ENCODE measurements around the gene SLC26A9.

Gene SLC26A9

DNA sequence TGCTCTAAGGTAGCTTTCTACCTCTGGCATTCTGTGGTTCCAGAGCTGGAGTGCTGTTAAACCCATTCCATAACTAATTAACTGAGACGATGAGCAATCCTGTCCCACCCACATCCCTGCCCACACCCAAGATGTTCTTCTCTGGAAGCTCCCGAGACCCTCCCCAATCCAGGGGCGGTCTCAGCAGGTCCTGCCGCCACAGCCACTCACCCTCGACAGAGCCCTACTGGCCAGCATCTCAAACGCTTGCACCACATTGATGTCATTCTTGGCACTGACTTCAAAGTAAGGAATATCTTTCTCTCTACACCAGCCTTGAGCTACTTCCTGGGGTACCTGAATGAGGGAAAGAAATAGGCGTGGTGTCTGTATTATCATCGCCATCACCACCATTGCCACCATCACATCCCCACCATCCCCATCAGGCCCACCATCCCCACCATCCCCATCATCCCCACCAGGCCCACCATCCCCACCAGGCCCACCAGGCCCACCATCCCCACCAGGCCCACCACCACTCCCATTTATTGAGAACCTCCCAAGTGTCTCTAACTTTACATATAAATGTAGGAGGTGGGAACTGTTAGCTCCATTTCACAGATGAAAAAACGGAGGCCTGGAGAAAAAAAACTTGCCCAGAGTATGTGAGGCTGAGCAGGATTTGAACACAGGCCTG, 42.2 kb upstream of the SLC26A9 start:
- TF ChIP-seq Cebpa-rat (IDR thresholded peaks at IDR 0.05) = no peak
- Histone ChIP-seq H3K4me2 (0 out of 22 replicates have a peak overlapping the region, but pooled peaks of 1 of the 11 experiments have one; percentile 51), H3K27me3 (no peaks in the 10 kb centered on the region), H3K9ac (0 out of 22 replicates have a peak overlapping the region, but pooled peaks of 1 of the 11 experiments have one; percentile 12), H4K20me1 (peaks cover 0 to 47% (median 0%) of the 10 kb centered on the region in 11 experiments; a peak in 4 of 22 replicates), H3K4me1 (peaks cover 33 to 70% (median 49%) of the 10 kb centered on the region in 10 experiments), H3K4me3 (no peak overlapping the region), H3K36me3 (peaks cover 0 to 85% (median 0%) of the 10 kb centered on the region in 11 experiments; a peak in 6 of 22 replicates), H3K9me3 (replicated peaks in 1 of 11) (no peaks in the 10 kb centered on the region; a peak in 1 of 22 replicates), H3K27ac (0 out of 22 replicates have a peak overlapping the region, but pooled peaks of 1 of the 11 experiments have one; percentile 19)

DNA sequence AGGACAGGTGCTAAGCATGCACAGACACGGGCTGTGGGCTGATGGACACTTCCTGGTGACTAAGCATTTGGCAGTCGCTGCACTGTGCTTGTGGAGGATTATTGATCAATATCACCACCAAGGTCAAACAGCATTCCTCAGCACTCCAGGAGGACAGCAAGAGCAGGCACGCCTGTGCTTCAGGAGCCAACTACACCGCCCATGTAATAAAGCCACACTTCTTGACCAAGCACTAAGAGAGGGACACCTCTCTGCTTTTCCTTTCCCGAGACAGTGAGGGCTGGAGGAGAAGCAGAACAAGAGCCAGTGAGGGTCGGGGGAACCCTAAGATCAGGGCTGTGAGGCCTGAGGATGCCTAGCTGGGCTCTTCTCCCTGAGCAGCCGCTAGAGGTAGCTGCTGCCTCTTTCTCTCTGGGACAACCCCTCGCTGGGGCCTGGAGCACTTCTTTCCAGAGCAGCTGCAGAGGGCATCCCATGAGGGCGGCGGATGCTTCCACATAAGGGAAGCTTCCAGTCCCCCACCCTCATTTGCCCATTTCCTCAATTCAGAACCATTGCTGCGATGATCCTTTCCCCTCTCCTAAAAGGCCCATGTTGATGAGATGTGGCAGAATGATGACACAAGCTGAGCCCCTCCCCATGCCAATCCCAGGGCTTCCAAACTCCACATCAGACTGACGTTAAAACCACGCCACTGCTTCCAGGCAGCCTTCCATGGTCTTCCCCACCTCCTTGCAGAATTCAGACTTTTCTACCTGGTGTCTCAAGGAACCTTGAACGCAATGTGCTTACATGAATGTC, 40.9 kb upstream of the SLC26A9 start:
- H3K4me1 ChIP-seq = peaks cover 39 to 70% (median 51%) of the 10 kb centered on the region in 10 experiments
- peak overlapping the region in 4 of 11 experiments; percentile 4 to 23 (median 15); a peak in 4 of 22 replicates for H3K27ac ChIP-seq
- TF ChIP-seq Cebpa-rat (IDR thresholded peaks at IDR 0.05) = no peak
- H4K20me1 ChIP-seq = peaks cover 0 to 48% (median 0%) of the 10 kb centered on the region in 11 experiments; a peak in 4 of 22 replicates
- H3K4me2 ChIP-seq = peak overlapping the region in 10 of 11 experiments; percentile 9 to 53 (median 20); a peak in 16 of 22 replicates
- no peaks in the 10 kb centered on the region for H3K27me3 ChIP-seq
- H3K9me3 ChIP-seq (replicated peaks in 1 of 11) = no peaks in the 10 kb centered on the region
- H3K36me3 ChIP-seq = peaks cover 0 to 84% (median 0%) of the 10 kb centered on the region in 11 experiments; a peak in 6 of 22 replicates
- H3K9ac ChIP-seq = peak overlapping the region in 4 of 11 experiments; percentile 2 to 39 (median 14); a peak in 1 of 22 replicates
- no peak overlapping the region for H3K4me3 ChIP-seq

DNA sequence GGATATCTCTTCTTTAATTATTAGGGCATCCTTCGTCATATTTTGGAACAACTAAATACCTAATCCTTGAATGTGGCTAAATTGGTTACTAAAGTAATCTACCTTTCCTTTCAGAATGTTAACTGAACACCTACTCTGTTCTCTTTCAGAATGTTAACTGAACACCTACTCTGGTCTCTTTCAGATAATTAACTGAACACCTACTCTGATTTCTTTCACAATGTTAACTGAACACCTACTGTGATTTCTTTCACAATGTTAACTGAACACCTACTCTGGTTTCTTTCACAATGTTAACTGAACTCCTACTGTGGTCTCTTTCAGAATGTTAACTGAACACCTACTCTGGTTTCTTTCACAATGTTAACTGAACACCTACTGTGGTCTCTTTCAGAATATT, 38.0 kb upstream of the SLC26A9 start:
- H3K9me3 ChIP-seq (replicated peaks in 1 of 11) = no peaks in the 10 kb centered on the region
- H3K27ac ChIP-seq = no peak overlapping the region
- no peak for TF ChIP-seq Cebpa-rat (IDR thresholded peaks at IDR 0.05)
- peaks cover 0 to 51% (median 0%) of the 10 kb centered on the region in 11 experiments; a peak in 4 of 22 replicates for H4K20me1 ChIP-seq
- H3K9ac ChIP-seq = no peak overlapping the region
- H3K27me3 ChIP-seq = no peaks in the 10 kb centered on the region
- H3K4me2 ChIP-seq = peak overlapping the region in 3 of 11 experiments; percentile 23 to 55 (median 30); a peak in 3 of 22 replicates
- peaks cover 0 to 69% (median 0%) of the 10 kb centered on the region in 11 experiments; a peak in 6 of 22 replicates for H3K36me3 ChIP-seq
- H3K4me1 ChIP-seq = peaks cover 27 to 62% (median 41%) of the 10 kb centered on the region in 10 experiments
- no peak overlapping the region for H3K4me3 ChIP-seq

DNA sequence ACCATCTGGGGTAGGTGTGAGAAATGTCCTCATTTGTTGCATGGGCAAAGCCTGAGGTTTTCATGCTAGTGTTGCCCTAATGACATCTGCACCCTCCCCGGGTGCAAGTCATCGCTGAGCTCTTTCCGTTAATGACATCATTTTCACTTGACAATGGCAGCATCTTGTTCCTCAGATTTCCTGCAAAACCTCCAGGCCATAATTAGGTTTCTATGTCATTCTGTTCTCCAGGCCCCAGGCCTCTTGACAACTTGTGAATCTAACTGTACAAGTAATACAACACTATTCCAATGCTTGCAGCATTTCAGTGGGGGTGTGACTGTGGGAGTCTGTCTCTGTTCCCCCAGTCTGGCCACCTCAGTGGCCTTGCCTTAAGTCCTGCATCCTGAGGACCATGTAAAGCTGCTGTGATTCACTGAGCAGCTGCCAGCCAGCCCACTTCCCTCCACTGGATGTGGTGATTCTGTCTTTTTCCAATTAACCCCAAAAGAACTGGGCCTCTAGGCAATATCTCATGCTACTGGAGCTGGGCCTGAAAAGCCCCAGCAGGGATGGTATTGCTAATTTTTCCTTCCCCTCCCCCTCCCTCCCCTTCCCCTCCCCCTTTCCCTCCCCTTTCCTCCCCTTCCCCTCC, 37.1 kb upstream of the SLC26A9 start:
- peak overlapping the region in 6 of 11 experiments; percentile 10 to 47 (median 32); a peak in 11 of 22 replicates for H3K27ac ChIP-seq
- no peaks in the 10 kb centered on the region for H3K27me3 ChIP-seq
- H3K4me2 ChIP-seq = peak overlapping the region; percentile 9 to 74 (median 44)
- H3K4me1 ChIP-seq = peaks cover 35 to 64% (median 46%) of the 10 kb centered on the region in 10 experiments
- no peaks in the 10 kb centered on the region for H3K9me3 ChIP-seq (replicated peaks in 1 of 11)
- no peak for TF ChIP-seq Cebpa-rat (IDR thresholded peaks at IDR 0.05)
- H3K4me3 ChIP-seq = no peak overlapping the region
- H3K36me3 ChIP-seq = peaks cover 0 to 60% (median 0%) of the 10 kb centered on the region in 11 experiments; a peak in 6 of 22 replicates
- peak overlapping the region in 1 of 11 experiments; percentile 11; a peak in 1 of 22 replicates for H3K9ac ChIP-seq
- H4K20me1 ChIP-seq = peaks cover 0 to 46% (median 0%) of the 10 kb centered on the region in 11 experiments; a peak in 3 of 22 replicates

DNA sequence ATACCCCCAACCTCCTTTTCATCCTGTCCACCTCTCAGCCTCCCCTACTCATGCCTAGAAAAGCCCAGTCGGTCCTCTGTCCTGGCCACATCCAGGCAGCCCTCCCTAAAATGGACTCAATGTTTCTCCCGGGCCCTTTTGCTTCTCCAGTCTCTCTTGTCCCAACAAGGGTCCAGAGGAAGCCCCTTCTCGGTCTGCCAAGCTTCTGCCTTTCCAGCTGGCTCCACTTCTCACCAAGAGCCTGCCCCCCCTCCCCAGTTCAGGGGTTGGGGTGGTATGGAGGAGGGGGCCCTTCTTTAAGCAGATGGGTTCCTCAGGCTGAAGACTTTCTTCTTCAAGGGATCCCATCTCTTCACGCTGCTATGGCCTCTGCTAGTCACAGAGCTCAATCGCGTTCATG, 36.0 kb upstream of the SLC26A9 start:
- Histone ChIP-seq H3K36me3 (peaks cover 0 to 50% (median 0%) of the 10 kb centered on the region in 11 experiments; a peak in 6 of 22 replicates), H3K9ac (0 out of 22 replicates have a peak overlapping the region, but pooled peaks of 3 of the 11 experiments have one; percentile 4 to 19 (median 16))
- no peak for TF ChIP-seq Cebpa-rat (IDR thresholded peaks at IDR 0.05)

DNA sequence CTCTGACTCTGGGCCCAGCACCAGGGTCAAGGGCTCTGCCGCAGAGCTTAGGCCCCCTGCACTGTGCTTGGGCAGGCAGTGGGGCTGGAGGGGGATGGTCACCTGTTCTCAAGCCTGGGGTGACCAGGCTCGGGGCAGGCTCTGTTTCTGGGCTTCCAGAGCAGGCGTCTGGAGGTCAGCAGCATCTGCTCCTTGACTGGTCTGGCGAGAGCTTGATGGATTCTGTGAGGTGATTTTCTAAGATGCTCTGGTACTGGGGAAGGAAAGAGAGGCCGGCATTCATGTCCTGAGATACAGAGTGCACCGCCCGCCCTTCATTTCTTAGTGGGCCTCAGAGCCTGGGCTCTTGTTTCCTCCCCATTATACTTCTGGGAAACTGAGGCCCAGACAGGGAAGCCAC, 35.4 kb upstream of the SLC26A9 start:
- no peaks in the 10 kb centered on the region for H3K27me3 ChIP-seq
- H3K9me3 ChIP-seq (replicated peaks in 1 of 11) = no peaks in the 10 kb centered on the region
- no peak for TF ChIP-seq Cebpa-rat (IDR thresholded peaks at IDR 0.05)
- no peak overlapping the region; a peak in 1 of 22 replicates for H3K4me2 ChIP-seq
- peaks cover 0 to 45% (median 0%) of the 10 kb centered on the region in 11 experiments; a peak in 6 of 22 replicates for H3K36me3 ChIP-seq
- peaks cover 25 to 49% (median 36%) of the 10 kb centered on the region in 10 experiments for H3K4me1 ChIP-seq
- peaks cover 0 to 33% (median 0%) of the 10 kb centered on the region in 11 experiments; a peak in 3 of 22 replicates for H4K20me1 ChIP-seq
- no peak overlapping the region for H3K4me3 ChIP-seq
- no peak overlapping the region; a peak in 1 of 22 replicates for H3K9ac ChIP-seq
- peak overlapping the region in 4 of 11 experiments; percentile 25 to 47 (median 32); a peak in 5 of 22 replicates for H3K27ac ChIP-seq

More for the DNA sequence above, 36.0 kb upstream of the SLC26A9 start:
- no peak overlapping the region for H3K4me3 ChIP-seq
- H4K20me1 ChIP-seq = peaks cover 0 to 38% (median 0%) of the 10 kb centered on the region in 11 experiments; a peak in 3 of 22 replicates
- H3K9me3 ChIP-seq (replicated peaks in 1 of 11) = no peaks in the 10 kb centered on the region
- H3K4me1 ChIP-seq = peaks cover 31 to 56% (median 42%) of the 10 kb centered on the region in 10 experiments
- no peaks in the 10 kb centered on the region for H3K27me3 ChIP-seq
- H3K4me2 ChIP-seq = peak overlapping the region in 7 of 11 experiments; percentile 5 to 74 (median 51); a peak in 9 of 22 replicates
- peak overlapping the region in 6 of 11 experiments; percentile 19 to 47 (median 29); a peak in 7 of 22 replicates for H3K27ac ChIP-seq

DNA sequence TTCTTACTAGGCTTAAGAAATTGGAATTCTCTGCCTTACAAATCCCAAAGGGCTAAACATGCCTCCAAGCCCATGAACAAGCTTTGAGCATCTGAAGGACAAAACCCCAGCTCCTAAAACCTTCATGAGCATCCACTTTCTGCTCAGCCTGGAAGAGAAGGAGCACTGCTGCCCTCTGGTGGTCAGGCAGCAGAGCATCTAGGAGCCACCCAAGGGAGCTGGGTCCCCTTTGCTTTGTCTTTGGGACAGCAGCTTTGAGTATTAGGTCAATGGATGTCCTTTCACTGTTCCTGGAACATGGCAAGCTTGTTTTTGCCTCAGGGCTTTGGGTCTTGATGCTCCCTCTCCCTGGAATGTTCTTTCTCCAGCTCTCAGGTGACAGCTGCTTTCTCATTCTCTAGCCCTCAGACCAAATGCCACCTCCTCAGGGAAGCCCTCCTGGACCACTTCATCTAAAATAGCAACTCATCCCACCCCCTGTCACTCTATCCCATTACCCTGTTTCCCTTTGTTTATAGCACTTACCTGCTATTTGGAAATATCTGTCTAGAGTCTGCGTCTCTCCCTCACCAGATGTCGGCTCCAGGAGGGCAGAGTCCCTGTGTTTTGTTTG, 34.3 kb upstream of the SLC26A9 start:
- Histone ChIP-seq H3K4me1 (peaks cover 23 to 45% (median 36%) of the 10 kb centered on the region in 10 experiments), H3K4me3 (no peak overlapping the region), H3K9ac (0 out of 22 replicates have a peak overlapping the region, but pooled peaks of 2 of the 11 experiments have one; percentile 0 to 53), H3K27ac (peak overlapping the region in 2 of 11 experiments; percentile 18 to 28; a peak in 1 of 22 replicates), H4K20me1 (peaks cover 0 to 27% (median 0%) of the 10 kb centered on the region in 11 experiments; a peak in 3 of 22 replicates), H3K9me3 (replicated peaks in 1 of 11) (no peaks in the 10 kb centered on the region), H3K36me3 (peaks cover 0 to 34% (median 0%) of the 10 kb centered on the region in 11 experiments; a peak in 6 of 22 replicates), H3K27me3 (no peaks in the 10 kb centered on the region), H3K4me2 (peak overlapping the region in 9 of 11 experiments; percentile 35 to 73 (median 53); a peak in 13 of 22 replicates)
- TF ChIP-seq Cebpa-rat (IDR thresholded peaks at IDR 0.05) = no peak

Data from BLaER1 treated with 17β-estradiol and CSF1 and Interleukin-3, amounts not matched to agents 10 nM and 100 nM (cell line).